DMS79 treated with DMSO at 0.1 percent for 48 hours (cell line): Measurements from ENCODE around the gene SCUBE1.

Source experiments
- DNase-seq: peaks from one replicate; lab custom pipeline; 2025; lab: John Stamatoyannopoulos, UW

Gene SCUBE1

GRCh38 chr22:43257549-43257948 lies 85.6 kb downstream of the SCUBE1 start:
- no peak for DNase-seq

- DNase-seq = no peak
These were observed 86.1 kb downstream of the SCUBE1 start for GRCh38 chr22:43256976-43257545.

- DNase-seq = no peak
These were observed 86.6 kb downstream of the SCUBE1 start for GRCh38 chr22:43256569-43256968.

GRCh38 chr22:43255299-43255698 lies 87.9 kb downstream of the SCUBE1 start:
- DNase-seq = no peak

GRCh38 chr22:43253839-43254238 lies 89.3 kb downstream of the SCUBE1 start:
- DNase-seq = no peak

- no peak for DNase-seq
These were observed 90.9 kb downstream of the SCUBE1 start for GRCh38 chr22:43252319-43252718.

GRCh38 chr22:43249789-43250471 lies 93.2 kb downstream of the SCUBE1 start:
- DNase-seq = no peak

GRCh38 chr22:43247546-43248260 lies 95.5 kb downstream of the SCUBE1 start:
- no peak for DNase-seq

GRCh38 chr22:43246188-43246587 lies 97.0 kb downstream of the SCUBE1 start:
- DNase-seq = no peak

- DNase-seq = no peak
These were observed 97.5 kb downstream of the SCUBE1 start for GRCh38 chr22:43245717-43246116.

GRCh38 chr22:43244803-43245527 lies 98.2 kb downstream of the SCUBE1 start:
- DNase-seq = no peak

- no peak for DNase-seq
These were observed 98.8 kb downstream of the SCUBE1 start for GRCh38 chr22:43244402-43244801.

- DNase-seq = no peak
These were observed 99.8 kb downstream of the SCUBE1 start for GRCh38 chr22:43243324-43243723.

- DNase-seq = no peak
These were observed 100.5 kb downstream of the SCUBE1 start for GRCh38 chr22:43242627-43243026.

GRCh38 chr22:43241699-43242386 lies 101.3 kb downstream of the SCUBE1 start:
- no peak for DNase-seq

- no peak for DNase-seq
These were observed 102.0 kb downstream of the SCUBE1 start for GRCh38 chr22:43241138-43241597.

GRCh38 chr22:43240614-43241013 lies 102.6 kb downstream of the SCUBE1 start:
- DNase-seq = no peak

- no peak for DNase-seq
These were observed 103.2 kb downstream of the SCUBE1 start for GRCh38 chr22:43239956-43240355.

GRCh38 chr22:43239193-43239780 lies 103.9 kb downstream of the SCUBE1 start:
- DNase-seq = no peak

- no peak for DNase-seq
These were observed 104.6 kb downstream of the SCUBE1 start for GRCh38 chr22:43238526-43239006.

GRCh38 chr22:43237280-43237679 lies 105.9 kb downstream of the SCUBE1 start:
- DNase-seq = no peak
